Medulla oblongata (tissue), 1 donor: ENCODE measurements around the gene SLC36A3.
"Not testable (repeated sequence)": the region's sequence is repeated elsewhere in the genome, so short reads cannot be mapped to it uniquely, and the experiment has no call there.

Source experiments
- DNase-seq: peaks from one replicate; pipeline ENCODE4 v3.0.0-alpha.2; 2015; ENCODE audit errors: extremely low spot score

Gene SLC36A3

GRCh38 chr5:151259931-151260330 is 43.6 kb downstream of the SLC36A3 start:
- DNase-seq = no peak

DNA sequence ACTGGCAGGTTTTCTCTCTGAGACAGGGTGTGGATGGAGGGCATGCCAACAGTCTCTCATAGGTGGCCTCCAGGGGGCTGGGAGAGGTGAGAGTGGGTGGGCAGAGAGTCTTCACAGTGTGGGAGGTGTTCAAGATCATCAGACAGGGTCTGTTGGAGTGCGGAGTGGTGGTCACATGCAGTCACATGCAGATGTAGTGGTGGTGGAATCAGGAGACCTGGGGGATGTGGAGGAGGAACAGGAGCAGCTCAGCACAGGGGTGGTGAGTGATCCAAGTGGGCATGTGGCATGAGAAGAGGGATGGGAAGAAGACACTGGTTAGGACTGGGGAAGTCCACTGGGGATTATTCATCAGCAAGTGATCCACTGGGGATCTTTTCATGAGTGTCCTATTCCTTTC is 44.8 kb downstream of the SLC36A3 start:
- no peak for DNase-seq

DNA sequence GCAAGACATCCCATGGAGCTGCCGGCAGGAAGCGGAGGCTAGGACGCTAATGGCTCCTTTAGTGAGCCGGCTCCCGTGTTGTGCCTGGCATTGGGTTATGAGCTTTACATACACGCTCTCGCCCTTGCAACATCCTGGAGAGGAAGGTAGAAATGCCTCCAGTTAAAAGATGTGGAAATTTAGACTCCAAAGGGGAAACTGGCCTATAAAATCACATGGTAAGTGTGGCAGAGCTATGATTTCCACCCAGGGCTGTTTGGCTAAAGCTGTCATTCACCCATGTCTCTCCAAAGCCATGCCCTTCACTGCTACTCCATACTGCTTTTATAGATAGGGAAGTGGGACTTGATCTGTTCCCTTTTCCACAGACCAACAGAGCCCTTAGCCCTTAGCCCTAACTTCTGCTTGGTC is 45.4 kb downstream of the SLC36A3 start:
- DNase-seq = peak; percentile 51

GRCh38 chr5:151257731-151258181 is 45.8 kb downstream of the SLC36A3 start:
- DNase-seq = peak; percentile 56

DNA sequence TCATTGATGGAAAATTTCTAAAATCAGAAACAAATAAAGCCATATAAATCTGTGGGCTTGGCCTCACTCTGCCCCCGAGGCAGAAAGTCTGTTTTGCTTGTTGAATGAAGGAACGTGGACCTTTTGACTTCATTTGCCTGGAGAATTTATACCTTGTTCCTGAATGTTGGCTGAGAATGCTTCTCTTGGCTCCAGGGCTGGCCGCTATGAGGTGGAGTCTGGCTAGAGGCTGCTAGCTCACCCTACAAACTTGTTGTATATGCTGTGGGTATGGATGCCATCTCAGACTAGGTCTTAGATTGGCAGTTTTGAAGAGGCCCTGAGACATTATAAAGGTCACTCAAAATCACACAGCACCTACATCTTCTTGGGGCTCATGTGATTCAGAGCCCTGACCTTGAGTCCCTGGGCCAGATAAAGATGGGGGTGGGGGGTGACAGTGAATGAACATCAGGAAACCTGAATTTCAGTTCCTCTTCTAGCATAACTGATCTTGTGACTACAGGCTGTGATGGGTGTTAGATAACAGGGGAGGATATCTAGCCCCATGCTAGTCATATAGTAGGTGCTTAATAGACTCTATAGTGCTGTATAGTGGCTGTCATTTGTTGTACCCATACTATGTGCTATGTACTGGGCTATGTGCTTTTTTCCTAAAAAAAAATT is 47.8 kb downstream of the SLC36A3 start:
- DNase-seq = peak; percentile 57

DNA sequence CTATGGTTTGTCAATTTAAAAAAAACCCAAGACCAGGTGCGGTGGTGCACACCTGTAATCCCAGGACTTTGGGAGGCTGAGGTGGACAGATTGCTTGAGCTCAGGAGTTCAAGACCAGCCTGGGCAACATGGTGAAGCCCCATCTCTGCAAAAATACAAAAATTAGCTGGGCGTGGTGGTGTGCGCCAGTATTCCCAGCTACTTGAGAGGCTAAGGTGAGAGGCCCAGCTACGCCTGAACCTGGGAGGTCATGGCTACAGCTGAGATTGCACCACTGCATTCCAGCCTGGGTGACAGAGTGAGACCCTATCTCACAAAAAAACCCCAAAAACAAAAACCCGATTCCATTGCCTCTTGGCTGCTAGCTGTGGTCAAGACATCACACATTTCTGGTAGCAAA is 48.6 kb downstream of the SLC36A3 start:
- not testable (repeated sequence) for DNase-seq

- DNase-seq = no peak
Observed at GRCh38 chr5:151254556-151254955, 49.0 kb downstream of the SLC36A3 start.

DNA sequence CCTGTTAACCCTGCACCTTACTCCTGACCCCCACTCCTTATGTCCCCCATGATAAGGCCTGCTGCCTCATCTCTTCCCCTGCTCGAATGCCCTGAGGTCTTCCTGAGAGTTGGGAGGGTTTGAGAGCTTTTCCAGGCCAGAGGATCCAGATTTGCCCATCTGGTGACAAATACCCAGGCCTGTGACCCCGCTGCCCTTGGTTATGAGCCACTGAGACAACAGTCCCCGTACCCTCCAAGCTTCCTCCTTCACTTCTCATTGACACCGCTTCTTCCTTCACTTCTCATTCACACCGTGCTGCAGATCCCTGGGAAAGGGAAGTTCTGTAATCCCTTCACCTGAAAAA is 50.0 kb downstream of the SLC36A3 start:
- peak; percentile 38 for DNase-seq

DNA sequence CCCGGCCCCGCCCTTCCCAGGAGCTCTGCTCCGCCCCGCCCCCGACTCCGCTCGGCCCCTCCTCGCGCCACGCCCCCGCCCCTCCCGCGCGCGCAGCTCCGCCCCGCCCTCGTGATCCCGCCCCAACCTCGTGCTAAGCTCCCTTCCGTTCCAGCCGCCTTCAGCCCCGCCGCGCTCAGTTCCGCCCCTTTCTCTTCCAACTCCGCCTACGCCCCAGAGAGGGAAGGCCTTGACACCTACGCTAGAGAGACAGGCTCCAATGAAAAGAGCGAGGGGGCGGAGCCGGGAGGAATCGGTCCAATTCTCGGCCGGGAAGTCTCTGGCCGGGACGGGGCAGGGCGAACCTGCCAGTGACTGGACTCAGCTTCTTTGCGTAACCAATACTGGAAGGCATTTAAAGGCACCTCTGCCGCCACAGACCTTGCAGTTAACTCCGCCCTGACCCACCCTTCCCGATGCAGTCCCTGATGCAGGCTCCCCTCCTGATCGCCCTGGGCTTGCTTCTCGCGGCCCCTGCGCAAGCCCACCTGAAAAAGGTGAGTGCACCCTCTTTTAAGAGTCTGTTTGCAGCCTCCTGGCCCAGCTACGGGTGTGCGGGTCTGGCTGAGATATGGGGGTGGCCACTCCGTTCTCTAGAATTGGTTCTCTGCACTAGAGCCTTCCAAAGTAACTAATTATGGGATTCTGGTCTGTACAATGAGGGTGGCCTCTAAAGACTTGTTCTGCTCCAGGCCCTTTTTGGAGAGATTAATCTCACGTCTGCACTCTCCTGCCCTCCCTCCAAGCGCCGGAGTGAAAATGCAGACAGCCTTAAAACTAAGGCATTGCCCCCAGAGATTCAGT is 50.6 kb downstream of the SLC36A3 start, which contains the start of gene GM2A:
Gene GM2A (plus strand): TSS at position 424 of the 843 bp plus-strand sequence. CDS start 32 bp downstream, at position 456.
- DNase-seq = peak; percentile 100

DNA sequence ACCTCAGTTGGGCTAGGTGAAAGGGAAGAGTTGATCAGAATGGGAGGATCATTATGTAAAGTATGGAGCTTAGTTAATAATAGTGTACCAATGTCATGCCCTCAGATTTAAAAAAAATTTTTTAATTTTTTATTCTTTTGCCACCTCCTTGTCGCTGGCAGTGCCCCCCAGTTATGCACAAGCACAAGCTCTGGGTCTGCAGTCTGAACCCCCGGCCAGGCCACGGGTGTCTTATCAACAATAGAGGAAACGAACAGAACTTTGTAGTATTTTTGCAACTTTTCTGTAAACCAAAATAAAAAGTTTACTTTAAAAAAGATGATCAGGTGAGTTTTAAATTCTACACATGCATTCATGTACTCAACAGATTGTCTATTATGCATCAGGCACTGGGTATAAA is 51.9 kb downstream of the SLC36A3 start:
- DNase-seq = no peak

DNA sequence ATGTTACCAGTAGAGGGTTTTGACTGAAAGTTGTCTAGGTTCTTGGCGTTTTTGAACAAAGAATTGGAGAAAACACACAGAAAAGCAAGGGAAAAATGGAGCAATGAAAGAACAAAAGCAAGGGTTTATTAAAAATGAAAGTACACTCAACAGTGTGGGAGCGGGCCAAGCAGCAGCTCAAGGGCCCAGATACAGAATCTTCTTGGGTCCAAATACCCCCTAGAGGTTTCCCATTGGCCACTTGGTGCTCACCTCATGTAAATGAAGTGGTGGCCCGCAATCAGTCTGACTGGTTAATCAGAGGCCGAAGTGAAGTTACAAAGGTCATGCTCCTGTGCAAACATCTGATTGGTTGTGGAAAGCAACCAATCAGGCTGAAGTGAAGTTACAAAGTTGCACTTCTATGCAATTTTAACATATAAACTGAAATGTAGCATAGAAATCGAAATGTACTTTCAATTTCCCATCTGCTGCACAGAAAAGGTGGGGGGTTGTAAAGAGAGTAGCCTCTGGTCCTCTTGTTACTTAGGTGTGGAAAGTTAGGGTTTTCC is 52.5 kb downstream of the SLC36A3 start:
- DNase-seq = no peak

DNA sequence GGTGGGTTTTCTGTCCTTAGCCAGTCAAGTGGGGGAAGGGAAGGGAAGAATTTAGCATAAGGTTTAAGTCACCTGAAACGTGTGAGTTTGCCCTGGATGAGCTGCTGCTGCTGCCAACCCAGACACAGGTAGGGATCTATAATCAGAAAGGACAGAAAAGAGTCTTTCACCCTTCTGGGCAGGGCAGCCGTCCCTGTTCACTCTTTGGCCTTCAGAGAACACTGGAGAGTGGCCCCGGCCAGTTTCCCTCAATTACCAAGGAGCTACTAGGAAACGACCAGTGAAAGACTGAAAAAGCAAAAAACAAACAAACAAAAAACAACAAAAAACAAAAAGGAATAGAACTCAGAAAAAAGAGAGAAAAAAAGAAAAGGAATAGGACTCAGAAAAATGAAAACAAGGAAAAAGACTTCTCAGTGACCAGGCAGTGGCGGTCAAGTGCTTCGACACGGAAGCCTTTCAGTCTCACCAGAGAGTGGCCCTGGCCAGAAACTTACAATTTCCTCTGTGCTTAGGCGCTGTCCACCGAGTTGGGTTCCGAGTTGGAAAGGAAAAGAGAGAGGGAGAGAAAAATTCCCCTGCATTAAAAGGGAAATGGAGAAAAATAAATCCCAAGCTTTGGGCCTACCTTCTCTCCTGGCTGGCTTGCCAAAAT is 53.1 kb downstream of the SLC36A3 start:
- no peak for DNase-seq

- no peak for DNase-seq
Observed at GRCh38 chr5:151249281-151249680, 54.3 kb downstream of the SLC36A3 start.

GRCh38 chr5:151248651-151249050 is 54.9 kb downstream of the SLC36A3 start:
- DNase-seq = no peak

DNA sequence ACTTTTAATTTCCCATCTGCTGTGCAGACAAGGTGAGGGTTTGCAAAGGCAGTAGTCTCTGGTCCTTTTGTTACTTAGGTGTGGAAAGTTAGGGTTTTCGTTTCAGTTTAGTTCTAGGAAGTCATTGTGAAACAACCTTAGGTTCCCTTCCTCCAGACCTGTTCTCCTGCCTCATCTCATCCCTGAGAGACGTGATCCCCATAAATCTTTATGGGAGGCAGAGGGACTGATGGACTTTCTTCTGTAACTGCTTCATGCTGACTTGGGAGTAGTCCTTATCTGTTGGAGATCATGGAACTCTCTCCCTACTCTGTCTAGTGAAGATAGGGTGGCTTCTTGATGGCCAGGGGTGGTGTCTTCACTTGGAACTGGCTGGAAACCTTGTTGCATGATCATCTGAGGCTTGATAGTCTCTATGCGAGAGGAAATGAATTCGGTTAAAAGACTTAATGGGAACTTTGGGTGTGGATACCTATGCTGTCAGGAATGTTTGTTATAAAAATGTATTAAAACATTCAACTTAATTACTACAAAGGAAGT is 57.8 kb downstream of the SLC36A3 start:
- no peak for DNase-seq

DNA sequence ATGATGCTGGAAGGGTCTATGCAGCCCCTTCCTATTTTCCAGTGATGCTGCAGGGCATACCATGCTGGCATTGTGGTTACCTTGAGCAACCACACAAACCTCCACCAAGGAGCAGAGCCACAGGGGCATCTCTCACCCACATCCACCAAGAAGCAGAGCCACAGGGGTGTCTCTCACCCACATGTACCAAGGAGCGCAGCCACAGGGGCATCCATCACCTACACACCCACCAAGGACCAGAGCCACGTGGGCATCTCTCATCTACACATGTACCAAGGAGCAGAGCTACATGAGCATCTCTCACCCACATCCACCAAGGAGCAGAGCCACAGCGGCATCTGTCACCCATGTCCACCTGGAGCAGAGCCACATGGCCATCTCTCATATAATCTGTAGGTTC is 59.4 kb downstream of the SLC36A3 start:
- no peak for DNase-seq

DNA sequence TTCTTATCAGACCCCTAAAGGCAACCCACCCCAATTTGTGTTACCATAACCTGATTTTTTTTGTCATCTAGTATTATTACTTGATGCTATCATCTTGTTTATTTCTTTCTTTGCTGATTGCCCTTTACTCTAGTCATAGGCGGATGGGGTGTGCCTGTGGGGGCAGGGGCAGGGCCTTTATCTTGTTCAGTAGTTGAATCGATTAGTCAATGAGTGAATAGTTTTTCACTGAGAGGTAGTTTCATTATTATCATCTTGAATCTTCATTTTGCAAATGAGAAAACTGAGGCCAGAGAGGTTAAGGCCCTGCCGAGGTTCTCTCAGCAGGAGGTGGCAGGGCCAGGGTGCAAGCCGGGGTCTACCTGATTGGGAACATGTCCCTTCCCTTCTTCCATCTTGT is 60.0 kb downstream of the SLC36A3 start:
- DNase-seq = no peak

DNA sequence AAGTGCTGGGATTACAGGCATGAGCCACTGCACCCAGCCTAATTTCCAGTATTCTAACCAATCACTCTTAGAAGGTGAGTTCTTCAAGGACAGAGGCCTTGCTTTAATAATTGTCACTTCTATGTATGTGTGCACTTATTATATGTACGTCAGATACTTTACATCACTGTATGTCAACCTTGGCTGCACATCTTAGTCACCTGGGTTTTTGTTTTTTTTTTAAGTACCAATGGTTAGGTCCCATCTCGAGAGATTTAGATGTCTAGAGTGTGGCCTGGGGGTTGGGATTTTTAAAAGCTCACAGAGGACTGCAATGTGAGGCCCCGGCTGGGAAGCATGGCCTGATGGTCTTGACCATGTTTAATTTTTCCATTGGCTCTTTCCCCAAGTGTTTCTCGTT is 60.4 kb downstream of the SLC36A3 start:
- no peak for DNase-seq

DNA sequence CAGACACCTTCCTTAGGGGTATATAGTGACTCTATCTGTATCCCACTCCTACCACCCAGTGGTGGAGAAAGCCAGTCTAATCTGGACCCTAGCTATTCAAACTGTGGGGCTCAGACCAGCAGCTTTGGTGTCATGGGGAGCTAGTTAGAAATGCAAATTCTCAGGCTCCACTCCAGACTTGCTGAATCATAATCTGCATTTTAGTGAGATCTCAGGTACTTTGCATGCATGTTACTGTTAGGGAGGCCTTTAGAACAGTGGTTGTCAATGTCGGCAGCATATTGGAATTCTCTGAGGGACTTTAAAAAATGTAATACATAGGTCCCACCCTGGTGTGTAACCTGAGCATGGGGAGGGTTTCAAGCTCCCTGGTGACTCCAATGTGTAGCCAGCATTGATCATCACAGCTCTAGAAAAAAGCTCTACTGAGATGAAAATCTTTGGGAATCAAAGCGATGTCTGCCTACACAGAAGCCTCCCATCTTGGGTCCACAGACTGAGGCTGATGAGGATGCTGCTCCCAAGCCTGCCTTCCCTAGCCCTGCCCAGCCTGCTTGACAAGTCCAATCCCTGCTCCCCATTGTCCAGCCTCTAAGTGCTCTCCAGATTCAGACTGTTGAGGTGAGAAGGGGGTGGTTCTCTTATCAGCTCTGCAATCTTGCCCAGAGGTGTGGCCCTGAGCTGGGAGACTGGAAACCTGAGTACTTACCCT is 62.5 kb downstream of the SLC36A3 start:
- DNase-seq = no peak

DNA sequence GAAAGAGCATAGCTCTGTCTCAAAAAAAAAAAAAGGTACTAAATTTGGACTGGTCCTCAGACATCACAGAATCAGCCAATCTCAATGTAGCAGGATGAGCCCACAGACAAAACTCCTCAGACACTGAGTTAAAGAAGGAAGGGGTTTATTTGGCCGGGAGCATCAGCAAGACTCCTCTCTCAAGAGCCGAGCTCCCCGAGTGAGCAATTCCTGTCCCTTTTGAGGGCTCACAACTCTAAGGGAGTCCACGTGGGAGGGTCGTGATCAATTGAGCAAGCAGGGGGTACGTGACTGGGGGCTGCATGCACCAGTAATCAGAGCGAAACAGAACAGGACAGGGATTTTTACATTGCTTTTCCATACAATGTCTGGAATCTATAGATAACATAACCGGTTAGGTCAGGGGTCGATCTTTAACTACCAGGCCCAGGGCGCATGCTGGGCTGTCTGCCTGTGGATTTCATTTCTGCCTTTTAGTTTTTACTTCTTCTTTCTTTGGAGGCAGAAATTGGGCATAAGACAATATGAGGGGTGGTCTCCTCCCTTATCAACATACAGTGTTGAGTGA is 63.2 kb downstream of the SLC36A3 start:
- DNase-seq = not testable (repeated sequence)
